ENCODE measurements around the gene IL36A. TPM values are rescaled to one million over a fixed set of nuclear protein-coding genes. Genes with fewer than 3 reads are reported as not detected.

IL36A gene
- total RNA-seq, 1 donor, result not detected

- H3K4me2 ChIP-seq (ENCODE audit: insufficient read depth, low read length), result no peak overlapping the region
- H3K4me3 ChIP-seq (ENCODE audit: insufficient read depth, low read length), result no peak overlapping the region
- H2AFZ ChIP-seq (ENCODE audit: low read length), result no peak overlapping the region
- no peaks in the 10 kb centered on the region for H3K36me3 ChIP-seq (ENCODE audit: insufficient read depth, low read length)
- DNase-seq (ENCODE audit: insufficient read length, low spot score, missing footprints), result no peak
- H3K9me3 ChIP-seq (ENCODE audit: low read depth, low read length), result peaks cover 2% of the 10 kb centered on the region
- H3K27me3 ChIP-seq (ENCODE audit: insufficient read depth, low read length), result peaks cover 5% of the 10 kb centered on the region
- H3K4me1 ChIP-seq (ENCODE audit: insufficient read depth, low read length), result no peaks in the 10 kb centered on the region
- no peak for TF ChIP-seq CTCF (IDR thresholded peaks at IDR 0.05; ENCODE audit: extremely low read depth, low read depth, low read length)
- H3K27ac ChIP-seq (ENCODE audit: low read depth, low read length), result no peak overlapping the region
- H3K79me2 ChIP-seq (ENCODE audit: insufficient read depth, low read length), result no peaks in the 10 kb centered on the region
- H4K20me1 ChIP-seq (ENCODE audit: insufficient read depth, low read length), result no peaks in the 10 kb centered on the region
These were observed 4.8 kb upstream of the IL36A start for GRCh38 chr2:113000436-113000835.

GRCh38 chr2:113002677-113003076, 2.6 kb upstream of the IL36A start:
- Histone ChIP-seq H3K4me3 (ENCODE audit: insufficient read depth, low read length) (no peak overlapping the region), H4K20me1 (ENCODE audit: insufficient read depth, low read length) (no peaks in the 10 kb centered on the region), H3K79me2 (ENCODE audit: insufficient read depth, low read length) (no peaks in the 10 kb centered on the region), H3K4me2 (ENCODE audit: insufficient read depth, low read length) (no peak overlapping the region), H3K9me3 (ENCODE audit: low read depth, low read length) (peaks cover 2% of the 10 kb centered on the region), H2AFZ (ENCODE audit: low read length) (no peak overlapping the region), H3K27me3 (ENCODE audit: insufficient read depth, low read length) (peaks cover 4% of the 10 kb centered on the region), H3K36me3 (ENCODE audit: insufficient read depth, low read length) (no peaks in the 10 kb centered on the region), H3K27ac (ENCODE audit: low read depth, low read length) (no peak overlapping the region), H3K4me1 (ENCODE audit: insufficient read depth, low read length) (no peaks in the 10 kb centered on the region)
- no peak for DNase-seq (ENCODE audit: insufficient read length, low spot score, missing footprints)
- TF ChIP-seq CTCF (IDR thresholded peaks at IDR 0.05; ENCODE audit: extremely low read depth, low read depth, low read length), result no peak

GRCh38 chr2:113007250-113007649, 2.0 kb downstream of the IL36A start:
- Histone ChIP-seq H3K27me3 (ENCODE audit: insufficient read depth, low read length) (peaks cover 4% of the 10 kb centered on the region), H4K20me1 (ENCODE audit: insufficient read depth, low read length) (no peaks in the 10 kb centered on the region), H2AFZ (ENCODE audit: low read length) (no peak overlapping the region), H3K4me2 (ENCODE audit: insufficient read depth, low read length) (no peak overlapping the region), H3K9me3 (ENCODE audit: low read depth, low read length) (no peaks in the 10 kb centered on the region), H3K27ac (ENCODE audit: low read depth, low read length) (no peak overlapping the region), H3K4me3 (ENCODE audit: insufficient read depth, low read length) (no peak overlapping the region), H3K4me1 (ENCODE audit: insufficient read depth, low read length) (no peaks in the 10 kb centered on the region), H3K36me3 (ENCODE audit: insufficient read depth, low read length) (no peaks in the 10 kb centered on the region), H3K79me2 (ENCODE audit: insufficient read depth, low read length) (no peaks in the 10 kb centered on the region)
- DNase-seq (ENCODE audit: insufficient read length, low spot score, missing footprints), result no peak
- TF ChIP-seq CTCF (IDR thresholded peaks at IDR 0.05; ENCODE audit: extremely low read depth, low read depth, low read length), result no peak

GRCh38 chr2:113009622-113010021, 4.4 kb downstream of the IL36A start:
- no peak for TF ChIP-seq CTCF (IDR thresholded peaks at IDR 0.05; ENCODE audit: extremely low read depth, low read depth, low read length)
- H2AFZ ChIP-seq (ENCODE audit: low read length), result no peak overlapping the region
- H3K9me3 ChIP-seq (ENCODE audit: low read depth, low read length), result no peaks in the 10 kb centered on the region
- H3K36me3 ChIP-seq (ENCODE audit: insufficient read depth, low read length), result no peaks in the 10 kb centered on the region
- H3K27ac ChIP-seq (ENCODE audit: low read depth, low read length), result no peak overlapping the region
- no peaks in the 10 kb centered on the region for H4K20me1 ChIP-seq (ENCODE audit: insufficient read depth, low read length)
- H3K4me2 ChIP-seq (ENCODE audit: insufficient read depth, low read length), result no peak overlapping the region
- peaks cover 6% of the 10 kb centered on the region for H3K4me1 ChIP-seq (ENCODE audit: insufficient read depth, low read length)
- no peak overlapping the region for H3K4me3 ChIP-seq (ENCODE audit: insufficient read depth, low read length)
- peaks cover 4% of the 10 kb centered on the region for H3K27me3 ChIP-seq (ENCODE audit: insufficient read depth, low read length)
- H3K79me2 ChIP-seq (ENCODE audit: insufficient read depth, low read length), result no peaks in the 10 kb centered on the region
- no peak for DNase-seq (ENCODE audit: insufficient read length, low spot score, missing footprints)

Data from osteoblast (primary cell).